Keratinocyte (primary cell): ENCODE data around the gene LRRC10B. TPM values are rescaled to one million over a fixed set of nuclear protein-coding genes. Genes with fewer than 3 reads are reported as not detected.

Experiments
- DNase-seq: peaks from one replicate; pipeline ENCODE4 v3.0.0-alpha.2; 2011; ENCODE audit warnings: low read depth, missing footprints, low spot score
- FAIRE-seq: peaks from 2 replicates; lab custom pipeline; 2011; peaks lifted over from hg19 to GRCh38; lab: Jason Lieb, UNC
- H2AFZ ChIP-seq: 2 replicates; pipeline ENCODE4 v1.6.0; 2012; ENCODE audit warnings: low read length, control low read depth, inconsistent platforms; ENCODE audit not compliant: control insufficient read depth
- H3K27ac ChIP-seq: 2 replicates; pipeline ENCODE4 v1.5.1; 2011; ENCODE audit warnings: low read length; ENCODE audit not compliant: control insufficient read depth, insufficient read depth
- H3K27me3 ChIP-seq: 3 replicates; pipeline ENCODE4 v1.6.0; 2011; ENCODE audit warnings: low read length; ENCODE audit not compliant: control insufficient read depth, insufficient read depth; ENCODE audit errors: extremely low read depth
- H3K36me3 ChIP-seq, 2 experiments: 2 replicates in 1 of 2; 3 replicates in 1 of 2; pipeline ENCODE4 v1.5.1; 2011; ENCODE audit warnings: low read length in 2 of 2, mild to moderate bottlenecking in 1 of 2; ENCODE audit not compliant: control insufficient read depth in 2 of 2, insufficient read depth in 2 of 2; ENCODE audit errors: extremely low read depth in 1 of 2
- H3K4me1 ChIP-seq: 3 replicates; pipeline ENCODE4 v1.5.1; 2011; ENCODE audit warnings: low read length; ENCODE audit not compliant: control insufficient read depth, insufficient read depth; ENCODE audit errors: extremely low read depth
- H3K4me2 ChIP-seq: 3 replicates; pipeline ENCODE4 v1.6.0; 2011; ENCODE audit warnings: low read depth, low read length; ENCODE audit not compliant: control insufficient read depth, insufficient read depth; ENCODE audit errors: extremely low read depth
- H3K4me3 ChIP-seq, 3 experiments: fragments of 200-600 bp in 1 of 3; sonication (generic) in 1 of 3; 2 replicates in 2 of 3; 3 replicates in 1 of 3; pipeline ENCODE4 v1.5.1; 2011 to 2016; ENCODE audit warnings: low read length in 3 of 3, mild to moderate bottlenecking in 3 of 3, control low read depth in 2 of 3, inconsistent platforms in 1 of 3, low read depth in 1 of 3, mixed read lengths in 1 of 3, mixed run types in 1 of 3, moderate library complexity in 1 of 3; ENCODE audit not compliant: control insufficient read depth in 2 of 3, insufficient read depth in 2 of 3; ENCODE audit errors: extremely low read depth in 1 of 3
- H3K79me2 ChIP-seq: 2 replicates; pipeline ENCODE4 v1.6.0; 2012; ENCODE audit warnings: low read length; ENCODE audit not compliant: control insufficient read depth, insufficient read depth
- H3K9ac ChIP-seq: 3 replicates; pipeline ENCODE4 v1.6.0; 2011; ENCODE audit warnings: low read length; ENCODE audit not compliant: control insufficient read depth, insufficient read depth; ENCODE audit errors: extremely low read depth
- H3K9me1 ChIP-seq: 3 replicates; pipeline ENCODE4 v1.6.0; 2011; ENCODE audit warnings: low read length; ENCODE audit not compliant: control insufficient read depth, insufficient read depth; ENCODE audit errors: extremely low read depth
- H3K9me3 ChIP-seq: 2 replicates; pipeline ENCODE4 v1.5.1; 2012; ENCODE audit warnings: low read depth, low read length; ENCODE audit not compliant: control insufficient read depth
- H4K20me1 ChIP-seq: 3 replicates; pipeline ENCODE4 v1.6.0; 2011; ENCODE audit warnings: low read length; ENCODE audit not compliant: control insufficient read depth, insufficient read depth; ENCODE audit errors: extremely low read depth
- EZH2 ChIP-seq: IDR thresholded peaks from one replicate; pipeline ENCODE4 v1.6.1; 2012; ENCODE audit warnings: inconsistent platforms, mild to moderate bottlenecking, low read length, moderate library complexity
- dilution Hi-C: fragments of 300-500 bp; cut with MboI; formaldehyde crosslinking; loops from one replicate; pipeline ENCODE4 v1.7.0; 2020; ENCODE audit warnings: low sequenced_read_pairs; ENCODE audit not compliant: extremely low pct_ligation_motif_present
- polyA plus RNA-seq, 5 experiments: library from polyadenylated mRNA; depleted of rRNA in 3 of 5; stranded (reverse) in 3 of 5; stranded (forward) in 1 of 5; unstranded in 1 of 5; fragments of >200 nt; gene quantifications; 1 replicate in 1 of 5; 2 replicates in 3 of 5; 3 replicates in 1 of 5; pipeline versions ENCODE4 v1.2.1 to v1.2.3, GENCODE V29; 2011 to 2012; ENCODE audit warnings: missing spikeins in 2 of 5, low read depth in 1 of 5, low replicate concordance in 1 of 5
- TF ChIP-seq, protein P1 (sequence below), 3 experiments: IDR thresholded peaks in 1 of 3; conservative IDR thresholded peaks in 1 of 3; optimal IDR thresholded peaks in 1 of 3; 2 replicates in 2 of 3; 3 replicates in 1 of 3; pipeline versions ENCODE3 to v1.5.1; 2011; ENCODE audit warnings: low read length in 3 of 3, mild to moderate bottlenecking in 3 of 3, moderate library complexity in 2 of 3, control low read depth in 1 of 3, inconsistent platforms in 1 of 3; ENCODE audit not compliant: insufficient read depth in 2 of 3; ENCODE audit errors: extremely low read depth in 1 of 3

Gene LRRC10B
- polyA plus RNA-seq, 1 donor (not counting 4 experiments of a cell fraction or from before 2014, with no cell fraction given), result not detected

GRCh38 chr11:61540528-61540927 lies 32.0 kb downstream of the LRRC10B start:
- no peaks in the 10 kb centered on the region for H3K79me2 ChIP-seq
- TF ChIP-seq, protein P1, sequence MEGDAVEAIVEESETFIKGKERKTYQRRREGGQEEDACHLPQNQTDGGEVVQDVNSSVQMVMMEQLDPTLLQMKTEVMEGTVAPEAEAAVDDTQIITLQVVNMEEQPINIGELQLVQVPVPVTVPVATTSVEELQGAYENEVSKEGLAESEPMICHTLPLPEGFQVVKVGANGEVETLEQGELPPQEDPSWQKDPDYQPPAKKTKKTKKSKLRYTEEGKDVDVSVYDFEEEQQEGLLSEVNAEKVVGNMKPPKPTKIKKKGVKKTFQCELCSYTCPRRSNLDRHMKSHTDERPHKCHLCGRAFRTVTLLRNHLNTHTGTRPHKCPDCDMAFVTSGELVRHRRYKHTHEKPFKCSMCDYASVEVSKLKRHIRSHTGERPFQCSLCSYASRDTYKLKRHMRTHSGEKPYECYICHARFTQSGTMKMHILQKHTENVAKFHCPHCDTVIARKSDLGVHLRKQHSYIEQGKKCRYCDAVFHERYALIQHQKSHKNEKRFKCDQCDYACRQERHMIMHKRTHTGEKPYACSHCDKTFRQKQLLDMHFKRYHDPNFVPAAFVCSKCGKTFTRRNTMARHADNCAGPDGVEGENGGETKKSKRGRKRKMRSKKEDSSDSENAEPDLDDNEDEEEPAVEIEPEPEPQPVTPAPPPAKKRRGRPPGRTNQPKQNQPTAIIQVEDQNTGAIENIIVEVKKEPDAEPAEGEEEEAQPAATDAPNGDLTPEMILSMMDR (optimal IDR thresholded peaks at IDR 0.05 in 1 of 3, IDR thresholded peaks at IDR 0.05 in 1 of 3, conservative IDR thresholded peaks at IDR 0.05 in 1 of 3; ENCODE audit: extremely low read depth in 1 of 3, insufficient read depth in 2 of 3, low read length in 3 of 3), result no peak
- TF ChIP-seq EZH2, result no peak
- no peak overlapping the region for H3K4me2 ChIP-seq
- peaks cover 3% of the 10 kb centered on the region for H3K9me1 ChIP-seq
- FAIRE-seq (no peak), DNase-seq (no peak)
- no peak overlapping the region for H2AFZ ChIP-seq
- H3K27ac ChIP-seq, result no peak overlapping the region
- H3K9me3 ChIP-seq, result no peaks in the 10 kb centered on the region
- no peaks in the 10 kb centered on the region for H3K4me1 ChIP-seq
- no peak overlapping the region for H3K4me3 ChIP-seq
- H3K36me3 ChIP-seq, result no peaks in the 10 kb centered on the region
- H3K27me3 ChIP-seq, result peaks cover 3% of the 10 kb centered on the region
- dilution Hi-C loops, result no loop called here
- no peak overlapping the region for H3K9ac ChIP-seq
- peaks cover 4% of the 10 kb centered on the region for H4K20me1 ChIP-seq

- H3K27ac ChIP-seq, result no peak overlapping the region
- peaks cover 3% of the 10 kb centered on the region for H3K27me3 ChIP-seq
- no peaks in the 10 kb centered on the region for H3K36me3 ChIP-seq
Measured at GRCh38 chr11:61541598-61541997, 33.0 kb downstream of the LRRC10B start.

More at GRCh38 chr11:61541598-61541997, 33.0 kb downstream of the LRRC10B start:
- Histone ChIP-seq H3K9me3 (no peaks in the 10 kb centered on the region), H2AFZ (no peak overlapping the region), H3K4me1 (no peaks in the 10 kb centered on the region), H3K9ac (no peak overlapping the region), H4K20me1 (peaks cover 4% of the 10 kb centered on the region), H3K9me1 (peaks cover 3% of the 10 kb centered on the region), H3K79me2 (no peaks in the 10 kb centered on the region), H3K4me2 (no peak overlapping the region), H3K4me3 (no peak overlapping the region)
- dilution Hi-C loops, result no loop called here
- no peak for TF ChIP-seq EZH2
- TF ChIP-seq, protein P1 (optimal IDR thresholded peaks at IDR 0.05 in 1 of 3, IDR thresholded peaks at IDR 0.05 in 1 of 3, conservative IDR thresholded peaks at IDR 0.05 in 1 of 3; ENCODE audit: extremely low read depth in 1 of 3, insufficient read depth in 2 of 3, low read length in 3 of 3), result no peak
- FAIRE-seq, result no peak
- no peak for DNase-seq
